Fibroblast of mammary gland (primary cell): ENCODE measurements around the gene KLF1.
A peak's percentile ranks its signal among the peaks of the same experiment; 100 is the strongest.
"Not testable (repeated sequence)": the region's sequence is repeated elsewhere in the genome, so short reads cannot be mapped to it uniquely, and the experiment has no call there.

Experiments used
- DNase-seq: peaks from one replicate; pipeline ENCODE4 v3.0.0-alpha.2; 2010; ENCODE audit warnings: low read depth
- H3K4me3 ChIP-seq: 2 replicates; pipeline ENCODE4 v1.5.1; 2011; ENCODE audit warnings: low read depth, mild to moderate bottlenecking, low read length, moderate library complexity; ENCODE audit not compliant: control insufficient read depth
- CTCF ChIP-seq: conservative IDR thresholded peaks from 2 replicates; pipeline ENCODE4 v1.5.1; 2011; ENCODE audit warnings: low read depth, low read length, inconsistent platforms; ENCODE audit not compliant: control insufficient read depth, insufficient read depth

Gene KLF1

DNA sequence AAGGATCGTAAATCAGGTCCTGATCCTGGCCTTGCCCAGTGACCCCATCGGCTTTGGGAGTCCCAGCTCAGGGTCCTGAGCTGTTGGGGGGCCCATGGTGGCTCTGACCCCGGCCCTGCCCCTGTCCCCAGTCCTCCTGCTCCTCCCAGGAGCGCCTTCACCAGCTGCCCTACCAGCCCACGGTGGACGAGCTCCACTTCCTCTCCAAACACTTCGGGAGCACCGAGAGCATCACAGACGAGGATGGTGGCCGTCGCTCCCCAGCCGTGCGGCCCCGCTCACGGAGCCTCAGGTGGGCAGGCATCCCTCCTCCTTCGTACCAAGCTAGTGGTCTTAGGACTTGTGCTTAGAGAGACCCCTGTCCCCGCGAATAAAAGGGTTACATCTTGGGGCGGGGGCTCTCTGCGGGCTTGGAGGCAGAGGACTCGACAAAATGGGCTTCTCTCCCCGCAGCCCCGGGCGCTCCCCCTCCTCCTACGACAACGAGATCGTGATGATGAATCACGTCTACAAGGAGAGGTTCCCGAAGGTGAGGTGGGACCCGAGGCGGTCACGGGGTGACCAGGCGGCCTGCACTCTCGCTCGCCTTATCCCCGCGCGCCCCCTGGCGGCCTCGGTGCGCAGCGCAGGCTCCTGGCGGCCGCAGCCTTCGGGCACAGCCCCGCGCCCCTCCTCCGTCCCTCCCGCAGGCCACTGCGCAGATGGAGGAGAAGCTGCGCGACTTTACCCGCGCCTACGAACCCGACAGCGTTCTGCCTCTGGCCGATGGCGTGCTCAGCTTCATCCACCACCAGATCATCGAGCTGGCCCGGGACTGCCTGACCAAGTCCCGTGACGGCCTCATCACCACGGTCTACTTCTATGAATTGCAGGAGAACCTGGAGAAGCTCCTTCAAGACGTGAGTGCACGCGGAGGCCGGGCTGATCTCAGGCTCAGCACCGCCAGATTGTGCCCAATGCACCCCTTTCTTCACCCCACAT, 39.6 kb downstream of the KLF1 start:
- peak; percentile 82 for DNase-seq
- H3K4me3 ChIP-seq: no peak overlapping the region
- peak; percentile 50 for TF ChIP-seq CTCF

- DNase-seq, H3K4me3 ChIP-seq: not testable (repeated sequence)
These were observed 40.4 kb downstream of the KLF1 start for GRCh38 chr19:12846613-12847012.

DNA sequence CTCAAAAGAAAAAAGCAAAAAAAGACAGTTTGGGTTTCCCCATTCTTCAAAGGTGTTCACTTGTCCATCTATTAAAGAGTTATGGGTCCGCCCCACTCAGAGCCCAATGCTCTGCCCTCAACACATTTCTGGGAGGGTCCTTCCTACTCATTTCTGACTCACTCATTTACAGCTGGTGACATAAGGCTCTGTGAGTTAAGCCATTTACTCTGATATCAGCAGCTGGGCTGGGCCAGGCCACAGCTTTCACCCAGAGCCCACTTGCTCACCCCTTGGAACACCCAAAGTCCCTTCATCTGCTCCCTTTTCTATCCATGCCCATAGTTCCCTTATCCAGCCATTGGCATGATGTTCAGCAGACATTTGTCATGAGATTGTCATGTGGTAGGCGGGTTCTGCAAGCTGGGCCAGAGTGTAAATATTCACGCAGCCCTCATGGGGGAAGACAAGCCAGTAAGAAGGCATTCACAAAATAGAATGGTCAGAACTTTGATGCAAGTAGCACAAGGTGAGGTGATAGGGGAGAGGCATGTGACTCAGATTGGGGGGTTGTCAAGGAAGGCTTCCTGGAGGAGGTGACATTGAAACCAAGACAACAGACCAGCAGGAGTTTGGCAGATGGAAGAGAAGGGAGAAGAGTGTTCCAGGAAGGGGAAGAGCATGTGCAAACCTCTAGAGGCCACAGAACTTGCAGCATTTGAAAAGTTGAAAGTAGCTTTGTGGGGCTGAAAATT, 42.8 kb downstream of the KLF1 start:
- DNase-seq: no peak

DNA sequence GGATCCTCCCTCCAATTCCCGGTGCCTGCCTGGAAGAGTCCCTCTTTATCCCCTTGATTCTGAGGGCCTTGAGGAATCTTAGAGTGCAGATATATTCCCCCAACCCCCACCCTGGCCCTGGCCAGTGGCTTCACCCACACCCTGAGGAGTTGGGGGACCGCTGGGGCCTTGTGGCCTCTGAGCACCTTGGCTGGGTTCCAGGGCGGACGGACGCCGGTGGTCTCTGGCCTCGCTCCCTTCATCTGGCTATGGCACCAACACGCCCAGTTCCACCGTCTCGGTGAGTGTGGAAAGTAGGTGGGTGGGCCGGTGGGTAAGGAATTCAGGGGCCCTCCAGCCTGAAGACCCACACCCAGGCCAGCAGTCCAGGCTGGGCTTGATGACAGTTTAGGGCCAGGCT, 43.7 kb downstream of the KLF1 start:
- TF ChIP-seq CTCF: no peak
- no peak for DNase-seq
- H3K4me3 ChIP-seq: no peak overlapping the region

More for the DNA sequence above, 42.8 kb downstream of the KLF1 start:
- H3K4me3 ChIP-seq: no peak overlapping the region
- TF ChIP-seq CTCF: no peak

DNA sequence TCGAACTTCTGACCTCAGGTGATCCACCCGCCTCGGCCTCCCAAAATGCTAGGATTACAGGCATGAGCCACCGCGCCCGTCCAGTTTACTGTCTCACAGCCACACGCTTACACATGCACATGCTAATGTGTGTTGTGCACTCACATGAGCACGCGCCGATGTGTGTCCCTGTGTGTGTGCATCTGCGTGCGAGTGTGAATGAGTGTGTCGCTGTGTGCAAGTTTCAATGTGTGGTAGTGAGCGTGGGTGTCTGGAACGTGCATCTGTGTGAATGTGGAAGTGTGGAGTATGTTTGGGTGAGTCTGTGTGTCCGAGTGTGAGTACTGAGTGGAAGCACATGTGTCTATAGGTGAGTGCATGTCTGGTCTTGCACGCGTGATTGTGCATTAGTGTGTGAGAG, 44.5 kb downstream of the KLF1 start:
- no peak for TF ChIP-seq CTCF
- DNase-seq: no peak
- no peak overlapping the region for H3K4me3 ChIP-seq

DNA sequence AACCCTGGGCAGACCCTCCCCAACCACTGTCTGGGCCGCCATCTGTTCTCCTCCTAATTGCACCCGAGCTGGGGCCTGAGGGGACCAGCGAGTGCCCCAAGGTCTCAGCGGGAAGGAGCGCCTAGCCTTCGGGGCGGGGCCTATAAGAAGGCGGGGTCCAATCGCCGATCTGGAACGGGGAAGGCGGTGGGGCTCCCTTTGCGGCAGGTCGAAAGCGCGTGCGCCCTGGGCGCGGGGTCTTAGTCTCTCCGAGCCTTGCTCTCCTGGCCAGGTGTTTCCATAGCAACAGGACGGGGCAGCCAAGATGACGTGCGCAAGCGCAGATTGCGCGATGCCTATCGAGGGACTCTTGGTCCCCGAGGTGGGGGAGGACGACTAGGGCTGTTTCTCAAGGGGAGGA, 45.9 kb downstream of the KLF1 start:
- TF ChIP-seq CTCF: no peak
- H3K4me3 ChIP-seq: peak overlapping the region; percentile 28
- DNase-seq: peak; percentile 27
